Smooth muscle cell (in vitro differentiated cells): Measurements from ENCODE around the gene CLRN3. TPM values are rescaled to one million over a fixed set of nuclear protein-coding genes. Genes with fewer than 3 reads are reported as not detected.

Source experiments
- DNase-seq: peaks from one replicate; lab custom pipeline; 2025; ENCODE audit not compliant: unreplicated experiment; lab: John Stamatoyannopoulos, UW
- H2AFZ ChIP-seq: fragments of 200-600 bp; sonication (generic); 2 replicates; pipeline ENCODE4 v1.6.0; 2016; ENCODE audit warnings: antibody characterized with exemption, low read depth, mild to moderate bottlenecking
- H3F3A ChIP-seq: fragments of 200-600 bp; sonication (generic); 2 replicates; pipeline ENCODE4 v1.6.0; 2017; ENCODE audit warnings: antibody characterized with exemption, low read depth
- H3K27ac ChIP-seq: fragments of 200-600 bp; sonication (generic); 2 replicates; pipeline ENCODE4 v1.5.1; 2016; ENCODE audit warnings: low read depth, mild to moderate bottlenecking
- H3K27me3 ChIP-seq: fragments of 200-600 bp; sonication (generic); 2 replicates; pipeline ENCODE4 v1.6.1; 2016; ENCODE audit warnings: low read depth, mild to moderate bottlenecking
- H3K36me3 ChIP-seq: fragments of 200-600 bp; sonication (generic); 2 replicates; pipeline ENCODE4 v1.5.1; 2016; ENCODE audit warnings: low read depth
- H3K4me1 ChIP-seq: fragments of 200-600 bp; sonication (generic); 2 replicates; pipeline ENCODE4 v1.5.1; 2016; ENCODE audit warnings: low read depth
- H3K4me2 ChIP-seq: fragments of 200-600 bp; sonication (generic); 2 replicates; pipeline ENCODE4 v1.6.0; 2016; ENCODE audit warnings: mild to moderate bottlenecking
- H3K4me3 ChIP-seq: fragments of 200-600 bp; sonication (generic); 2 replicates; pipeline ENCODE4 v1.5.1; 2016; ENCODE audit warnings: mild to moderate bottlenecking
- H3K79me2 ChIP-seq: fragments of 200-600 bp; sonication (generic); 2 replicates; pipeline ENCODE4 v1.6.0; 2016; ENCODE audit warnings: low read depth, mild to moderate bottlenecking
- H3K9ac ChIP-seq: fragments of 200-600 bp; sonication (generic); 2 replicates; pipeline ENCODE4 v1.6.0; 2016; ENCODE audit warnings: low read depth
- H3K9me3 ChIP-seq: fragments of 200-600 bp; sonication (generic); replicated peaks from 2 replicates; pipeline ENCODE4 v1.5.1; 2016; ENCODE audit warnings: low read depth
- H4K20me1 ChIP-seq: fragments of 200-600 bp; sonication (generic); 2 replicates; pipeline ENCODE4 v1.6.0; 2016; ENCODE audit warnings: low read depth
- CTCF ChIP-seq: fragments of 200-600 bp; sonication (generic); IDR thresholded peaks from 2 replicates; pipeline ENCODE4 v1.5.1; 2017; ENCODE audit warnings: borderline replicate concordance, mild to moderate bottlenecking, antibody characterized with exemption; ENCODE audit not compliant: insufficient read depth, poor library complexity, severe bottlenecking
- WGBS: methylation state at CpG from one replicate; pipeline ENCODE4 v1.1.7; 2016; ENCODE audit warnings: low lambda C conversion rate; 5-methylcytosine and 5-hydroxymethylcytosine counted together
- polyA plus RNA-seq: library from polyadenylated mRNA; unstranded; fragments of >200 nt; fragmentation: Nextera tagmentation; extraction: Ambion mirVana; gene quantifications from 2 replicates; pipeline ENCODE4 v1.2.1, GENCODE V29; 2016
- total RNA-seq: library from RNA; depleted of rRNA; stranded (reverse); fragments of >200 nt; gene quantifications from 2 replicates; pipeline ENCODE4 v1.2.3, GENCODE V29; 2014

Gene CLRN3
- total and polyA plus RNA-seq, 2 experiments from 2014 or later = not detected

GRCh38 chr10:127937915-127938463 lies 45.2 kb upstream of the CLRN3 start:
- no peaks in the 10 kb centered on the region for H3F3A ChIP-seq
- no peak overlapping the region for H3K9ac ChIP-seq
- no peaks in the 10 kb centered on the region for H3K9me3 ChIP-seq
- peaks cover 25% of the 10 kb centered on the region for H4K20me1 ChIP-seq
- no peak for DNase-seq
- no peak overlapping the region for H3K4me3 ChIP-seq
- no peak overlapping the region for H3K27ac ChIP-seq
- WGBS = 80% methylated on average over 5 of the region's 5 CpGs
- no peak for TF ChIP-seq CTCF
- no peaks in the 10 kb centered on the region for H3K4me1 ChIP-seq
- H3K79me2 ChIP-seq = no peaks in the 10 kb centered on the region
- H3K4me2 ChIP-seq = no peak overlapping the region
- no peaks in the 10 kb centered on the region for H3K36me3 ChIP-seq
- no peak overlapping the region for H2AFZ ChIP-seq
- no peaks in the 10 kb centered on the region for H3K27me3 ChIP-seq

- Histone ChIP-seq H3K9me3 (no peaks in the 10 kb centered on the region), H2AFZ (no peak overlapping the region), H3K27me3 (no peaks in the 10 kb centered on the region), H3K4me3 (no peak overlapping the region), H4K20me1 (peaks cover 25% of the 10 kb centered on the region), H3K36me3 (no peaks in the 10 kb centered on the region), H3K4me1 (no peaks in the 10 kb centered on the region), H3K9ac (no peak overlapping the region), H3K27ac (no peak overlapping the region), H3K79me2 (peaks cover 3% of the 10 kb centered on the region), H3F3A (no peaks in the 10 kb centered on the region), H3K4me2 (no peak overlapping the region)
- no peak for TF ChIP-seq CTCF
- no peak for DNase-seq
Observed at GRCh38 chr10:127937069-127937468, 44.3 kb upstream of the CLRN3 start.

DNA sequence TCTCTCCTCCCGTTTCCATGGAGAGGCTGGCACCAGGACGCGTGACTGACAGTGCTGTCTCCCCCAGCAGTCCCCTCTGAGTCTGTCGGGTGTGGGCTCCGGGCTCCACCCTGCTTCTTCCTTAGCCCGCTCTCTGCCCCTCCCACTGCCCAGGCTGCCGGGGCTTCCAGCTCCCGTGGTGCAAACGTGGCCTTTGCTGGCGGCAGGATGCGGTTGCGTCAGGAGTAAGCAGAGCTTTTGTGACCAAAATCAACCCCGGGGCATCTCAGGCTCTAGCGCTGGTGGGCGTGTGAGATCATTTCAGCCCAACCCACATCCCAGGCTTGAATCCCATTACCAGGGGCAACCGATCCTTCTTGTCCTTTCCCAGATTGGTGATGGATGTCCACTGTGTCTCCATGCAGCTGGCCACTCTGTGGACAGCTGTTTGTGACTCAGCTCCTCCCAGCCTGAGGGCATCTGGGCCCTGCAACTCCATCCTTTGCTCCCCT lies 42.4 kb upstream of the CLRN3 start:
- no peaks in the 10 kb centered on the region for H3K36me3 ChIP-seq
- H3K4me1 ChIP-seq = no peaks in the 10 kb centered on the region
- no peak overlapping the region for H2AFZ ChIP-seq
- WGBS = 86% methylated on average over 16 of the region's 16 CpGs
- TF ChIP-seq CTCF = no peak
- H3K4me3 ChIP-seq = no peak overlapping the region
- DNase-seq = no peak
- peaks cover 19% of the 10 kb centered on the region for H3K79me2 ChIP-seq
- peaks cover 18% of the 10 kb centered on the region for H4K20me1 ChIP-seq
- H3K27me3 ChIP-seq = no peaks in the 10 kb centered on the region
- no peaks in the 10 kb centered on the region for H3F3A ChIP-seq
- H3K9me3 ChIP-seq = no peaks in the 10 kb centered on the region
- no peak overlapping the region for H3K9ac ChIP-seq
- H3K4me2 ChIP-seq = no peak overlapping the region
- no peak overlapping the region for H3K27ac ChIP-seq

DNA sequence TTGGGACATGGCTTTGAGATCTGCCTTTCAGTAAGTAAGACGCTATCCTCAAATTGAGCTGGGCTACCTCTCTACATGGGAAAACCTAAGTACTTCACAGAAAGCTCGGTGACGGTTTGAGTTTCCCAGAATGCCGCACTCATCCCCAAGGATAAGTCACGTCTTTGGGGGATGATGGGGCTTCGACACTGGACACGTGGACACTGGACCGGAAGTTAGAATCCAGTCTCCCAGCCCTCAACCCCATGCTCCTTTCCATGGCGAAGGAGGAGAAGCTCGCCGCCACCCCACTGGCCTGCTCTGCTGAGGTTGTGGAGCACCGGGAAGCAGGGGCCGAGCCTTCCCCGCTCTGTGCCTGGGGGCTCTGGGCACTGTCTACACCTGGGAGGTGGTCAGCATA lies 41.6 kb upstream of the CLRN3 start:
- no peak overlapping the region for H2AFZ ChIP-seq
- no peak overlapping the region for H3K27ac ChIP-seq
- peaks cover 1% of the 10 kb centered on the region for H3F3A ChIP-seq
- no peaks in the 10 kb centered on the region for H3K9me3 ChIP-seq
- H3K4me2 ChIP-seq = no peak overlapping the region
- peaks cover 11% of the 10 kb centered on the region for H4K20me1 ChIP-seq
- peaks cover 26% of the 10 kb centered on the region for H3K79me2 ChIP-seq
- 95% methylated on average over 14 of the region's 14 CpGs for WGBS
- H3K4me1 ChIP-seq = no peaks in the 10 kb centered on the region
- no peaks in the 10 kb centered on the region for H3K27me3 ChIP-seq
- H3K9ac ChIP-seq = no peak overlapping the region
- H3K4me3 ChIP-seq = no peak overlapping the region
- TF ChIP-seq CTCF = no peak
- DNase-seq = no peak
- no peaks in the 10 kb centered on the region for H3K36me3 ChIP-seq
